ENCODE results near the gene IL4I1.

DNA sequence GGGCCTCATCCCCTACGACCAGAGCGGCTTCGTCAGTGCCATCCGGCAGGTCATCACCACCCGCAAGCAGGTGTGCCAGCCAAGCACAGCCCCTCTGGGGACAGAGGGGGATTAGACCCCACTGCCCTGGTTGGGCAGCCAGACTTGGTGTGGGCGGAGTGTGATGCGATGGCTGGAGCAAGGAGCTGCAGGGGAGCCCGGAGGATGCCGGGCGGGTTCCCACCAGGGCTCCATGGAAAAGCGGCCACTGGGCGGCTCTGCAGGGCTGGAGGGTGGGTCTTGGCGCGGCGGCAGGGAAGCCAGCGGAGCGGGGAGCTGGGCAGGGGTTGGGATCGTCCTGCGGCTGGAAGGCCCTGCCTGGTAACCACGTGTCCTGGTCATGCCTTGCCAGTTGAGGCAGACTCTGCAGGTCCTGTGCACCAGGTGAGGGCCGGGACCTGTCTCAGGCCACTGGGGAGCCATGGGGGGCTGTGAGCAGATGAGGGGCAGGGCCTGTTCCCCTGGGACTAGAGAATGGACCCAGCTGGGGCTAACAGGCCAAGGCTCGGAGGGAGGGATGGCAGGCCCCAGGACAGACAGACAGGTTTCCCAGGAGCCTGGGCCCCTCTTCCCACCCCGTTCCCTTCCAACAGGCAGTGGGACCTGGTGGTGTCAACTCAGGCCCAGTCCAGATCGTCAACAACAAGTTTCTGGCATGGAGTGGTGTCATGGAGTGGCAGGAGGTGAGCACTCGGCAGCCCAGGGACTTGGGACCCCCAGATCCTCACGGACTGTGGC is 39.4 kb downstream of the IL4I1 start:
- TF ChIP-seq POLR2A (IDR thresholded peaks at IDR 0.05; ENCODE audit: low read length) (no peak), GATA1 (IDR thresholded peaks at IDR 0.05; ENCODE audit: low read depth, low read length) (no peak)
